ENCODE results near the gene B4GAT1. TPM values are rescaled to one million over a fixed set of nuclear protein-coding genes. Genes with fewer than 3 reads are reported as not detected.
"Not testable (repeated sequence)": the region's sequence is repeated elsewhere in the genome, so short reads cannot be mapped to it uniquely, and the experiment has no call there.

Gene B4GAT1
- total and polyA plus RNA-seq, 3 donors from 2014 or later = 23.2 to 45.1 (median 28.2) TPM

- WGBS, 2 donors = 6 to 8% methylated on average over 20 of the region's 20 CpGs
- TF ChIP-seq CTCF (IDR thresholded peaks at IDR 0.05) = peak; percentile 46 to 97 (median 76)
- no peak for TF ChIP-seq POLR2A (IDR thresholded peaks at IDR 0.05)
- peak overlapping the region in 1 of 2 donors; percentile 21 for H3K4me3 ChIP-seq
- no peak overlapping the region for H3K27ac ChIP-seq
- DNase-seq = peak; percentile 93
- no peaks in the 10 kb centered on the region for H3K27me3 ChIP-seq
- intact Hi-C loops (cut with DNase I; ENCODE audit: low total_unique reads) = no loop called here
- H3K9me3 ChIP-seq = no peaks in the 10 kb centered on the region
- H3K36me3 ChIP-seq (ENCODE audit: low read depth, missing control alignments) = no peaks in the 10 kb centered on the region
- no peaks in the 10 kb centered on the region for H3K4me1 ChIP-seq
Observed at GRCh38 chr11:66386171-66387069, 39.0 kb upstream of the B4GAT1 start.

- intact Hi-C loops (cut with DNase I; ENCODE audit: low total_unique reads); H3K9me3 ChIP-seq; H3K4me3 ChIP-seq; H3K27me3 ChIP-seq; DNase-seq; H3K36me3 ChIP-seq (ENCODE audit: low read depth, missing control alignments); H3K27ac ChIP-seq; H3K4me1 ChIP-seq: not testable (repeated sequence)
- WGBS, 2 donors = 79 to 81% methylated on average over 13 of the region's 13 CpGs
Observed at GRCh38 chr11:66384316-66384715, 36.9 kb upstream of the B4GAT1 start.

- intact Hi-C loops (cut with DNase I; ENCODE audit: low total_unique reads); H3K36me3 ChIP-seq (ENCODE audit: low read depth, missing control alignments); H3K4me3 ChIP-seq; H3K9me3 ChIP-seq; H3K27ac ChIP-seq; DNase-seq; H3K27me3 ChIP-seq; H3K4me1 ChIP-seq: not testable (repeated sequence)
- 13 to 31% methylated on average over 7 of the region's 7 CpGs for WGBS, 2 donors
Observed at GRCh38 chr11:66380264-66380663, 32.8 kb upstream of the B4GAT1 start.

GRCh38 chr11:66373690-66374287, 26.4 kb upstream of the B4GAT1 start:
- H3K27me3 ChIP-seq; H3K4me1 ChIP-seq; DNase-seq; H3K27ac ChIP-seq; H3K9me3 ChIP-seq; H3K4me3 ChIP-seq; intact Hi-C loops (cut with DNase I; ENCODE audit: low total_unique reads); H3K36me3 ChIP-seq (ENCODE audit: low read depth, missing control alignments): not testable (repeated sequence)
- 83 to 85% methylated on average over 9 of the region's 9 CpGs for WGBS, 2 donors

GRCh38 chr11:66373265-66373664, 25.8 kb upstream of the B4GAT1 start:
- DNase-seq = no peak
- TF ChIP-seq CTCF (IDR thresholded peaks at IDR 0.05) = no peak
- no peak for TF ChIP-seq POLR2A (IDR thresholded peaks at IDR 0.05)
- Histone ChIP-seq H3K27ac (no peak overlapping the region), H3K4me1 (peaks cover 5% of the 10 kb centered on the region), H3K27me3 (no peaks in the 10 kb centered on the region), H3K36me3 (ENCODE audit: low read depth, missing control alignments) (no peaks in the 10 kb centered on the region), H3K9me3 (no peaks in the 10 kb centered on the region), H3K4me3 (no peak overlapping the region)
- intact Hi-C loops (cut with DNase I; ENCODE audit: low total_unique reads) = no loop called here
- WGBS, 2 donors = 46 to 66% methylated on average over 5 of the region's 5 CpGs

- intact Hi-C loops (cut with DNase I; ENCODE audit: low total_unique reads) = no loop called here
- H3K27me3 ChIP-seq = no peaks in the 10 kb centered on the region
Observed at GRCh38 chr11:66371627-66372415, 24.4 kb upstream of the B4GAT1 start, which contains the start of gene SLC29A2. TSS of gene SLC29A2 (minus strand) at chr11:66371760. CDS start at chr11:66371591, 169 bp downstream.

More at GRCh38 chr11:66371627-66372415, 24.4 kb upstream of the B4GAT1 start, which contains the start of gene SLC29A2:
- no peaks in the 10 kb centered on the region for H3K36me3 ChIP-seq (ENCODE audit: low read depth, missing control alignments)
- H3K27ac ChIP-seq = no peak within 1 kb of the TSS
- peaks cover 5% of the 10 kb centered on the region for H3K4me1 ChIP-seq
- DNase-seq = no peak
- H3K9me3 ChIP-seq = no peaks in the 10 kb centered on the region
- TF ChIP-seq POLR2A (IDR thresholded peaks at IDR 0.05) (no peak), CTCF (IDR thresholded peaks at IDR 0.05) (no peak)
- 1 to 2% methylated on average over 25 to 34 of the region's 72 CpGs for WGBS, 2 donors
- peak within 1 kb of the TSS; percentile 50 to 72 for H3K4me3 ChIP-seq

Measured in testis (tissue), 3 donors.